Measurements from ENCODE around the gene PALM2AKAP2.

GRCh38 chr9:109815366-109815947, 35.5 kb downstream of the PALM2AKAP2 start:
- no peak for TF ChIP-seq EP300 (IDR thresholded peaks at IDR 0.05)
- TF ChIP-seq, protein P1, sequence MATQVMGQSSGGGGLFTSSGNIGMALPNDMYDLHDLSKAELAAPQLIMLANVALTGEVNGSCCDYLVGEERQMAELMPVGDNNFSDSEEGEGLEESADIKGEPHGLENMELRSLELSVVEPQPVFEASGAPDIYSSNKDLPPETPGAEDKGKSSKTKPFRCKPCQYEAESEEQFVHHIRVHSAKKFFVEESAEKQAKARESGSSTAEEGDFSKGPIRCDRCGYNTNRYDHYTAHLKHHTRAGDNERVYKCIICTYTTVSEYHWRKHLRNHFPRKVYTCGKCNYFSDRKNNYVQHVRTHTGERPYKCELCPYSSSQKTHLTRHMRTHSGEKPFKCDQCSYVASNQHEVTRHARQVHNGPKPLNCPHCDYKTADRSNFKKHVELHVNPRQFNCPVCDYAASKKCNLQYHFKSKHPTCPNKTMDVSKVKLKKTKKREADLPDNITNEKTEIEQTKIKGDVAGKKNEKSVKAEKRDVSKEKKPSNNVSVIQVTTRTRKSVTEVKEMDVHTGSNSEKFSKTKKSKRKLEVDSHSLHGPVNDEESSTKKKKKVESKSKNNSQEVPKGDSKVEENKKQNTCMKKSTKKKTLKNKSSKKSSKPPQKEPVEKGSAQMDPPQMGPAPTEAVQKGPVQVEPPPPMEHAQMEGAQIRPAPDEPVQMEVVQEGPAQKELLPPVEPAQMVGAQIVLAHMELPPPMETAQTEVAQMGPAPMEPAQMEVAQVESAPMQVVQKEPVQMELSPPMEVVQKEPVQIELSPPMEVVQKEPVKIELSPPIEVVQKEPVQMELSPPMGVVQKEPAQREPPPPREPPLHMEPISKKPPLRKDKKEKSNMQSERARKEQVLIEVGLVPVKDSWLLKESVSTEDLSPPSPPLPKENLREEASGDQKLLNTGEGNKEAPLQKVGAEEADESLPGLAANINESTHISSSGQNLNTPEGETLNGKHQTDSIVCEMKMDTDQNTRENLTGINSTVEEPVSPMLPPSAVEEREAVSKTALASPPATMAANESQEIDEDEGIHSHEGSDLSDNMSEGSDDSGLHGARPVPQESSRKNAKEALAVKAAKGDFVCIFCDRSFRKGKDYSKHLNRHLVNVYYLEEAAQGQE (IDR thresholded peaks at IDR 0.05): no peak
- no peak for TF ChIP-seq RARB (CRISPR knock-in tag; IDR thresholded peaks at IDR 0.05)
- no peak for TF ChIP-seq KDM1A (IDR thresholded peaks at IDR 0.05; ENCODE audit: low read depth)
- TF ChIP-seq CTCF (IDR thresholded peaks at IDR 0.05): no peak
- no peak for TF ChIP-seq ZNF302 (CRISPR knock-in tag; IDR thresholded peaks at IDR 0.05)
- TF ChIP-seq CEBPB (IDR thresholded peaks at IDR 0.05): no peak
- TF ChIP-seq, protein P2, sequence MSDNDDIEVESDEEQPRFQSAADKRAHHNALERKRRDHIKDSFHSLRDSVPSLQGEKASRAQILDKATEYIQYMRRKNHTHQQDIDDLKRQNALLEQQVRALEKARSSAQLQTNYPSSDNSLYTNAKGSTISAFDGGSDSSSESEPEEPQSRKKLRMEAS (IDR thresholded peaks at IDR 0.05): no peak
- TF ChIP-seq JUN (IDR thresholded peaks at IDR 0.05): no peak
- no peak for TF ChIP-seq MYC (IDR thresholded peaks at IDR 0.05; ENCODE audit: borderline replicate concordance, low read length)
- TF ChIP-seq MAFK (IDR thresholded peaks at IDR 0.05; ENCODE audit: partially characterized antibody): no peak
- TF ChIP-seq RCOR1 (IDR thresholded peaks at IDR 0.05; ENCODE audit: low read depth, low read length): no peak
- TF ChIP-seq, protein P3, sequence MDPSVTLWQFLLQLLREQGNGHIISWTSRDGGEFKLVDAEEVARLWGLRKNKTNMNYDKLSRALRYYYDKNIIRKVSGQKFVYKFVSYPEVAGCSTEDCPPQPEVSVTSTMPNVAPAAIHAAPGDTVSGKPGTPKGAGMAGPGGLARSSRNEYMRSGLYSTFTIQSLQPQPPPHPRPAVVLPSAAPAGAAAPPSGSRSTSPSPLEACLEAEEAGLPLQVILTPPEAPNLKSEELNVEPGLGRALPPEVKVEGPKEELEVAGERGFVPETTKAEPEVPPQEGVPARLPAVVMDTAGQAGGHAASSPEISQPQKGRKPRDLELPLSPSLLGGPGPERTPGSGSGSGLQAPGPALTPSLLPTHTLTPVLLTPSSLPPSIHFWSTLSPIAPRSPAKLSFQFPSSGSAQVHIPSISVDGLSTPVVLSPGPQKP (IDR thresholded peaks at IDR 0.05; ENCODE audit: low read depth, low read length): no peak
- TF ChIP-seq PBX3 (IDR thresholded peaks at IDR 0.05): no peak
